ENCODE measurements around the gene SORD.
"Not testable (repeated sequence)": the region's sequence is repeated elsewhere in the genome, so short reads cannot be mapped to it uniquely, and the experiment has no call there.

GRCh38 chr15:45080593-45080992 is 57.6 kb downstream of the SORD start:
- not testable (repeated sequence) for TF ChIP-seq CTCF (IDR thresholded peaks at IDR 0.05 in 2 of 3, conservative IDR thresholded peaks at IDR 0.05 in 1 of 3; ENCODE audit: borderline replicate concordance in 1 of 3, insufficient read depth in 1 of 3, low read depth in 2 of 3, low read length in 2 of 3); ZFX (IDR thresholded peaks at IDR 0.05); POLR2AphosphoS5 (IDR thresholded peaks at IDR 0.05; ENCODE audit: low read depth, low read length)

Data from HCT116 (cell line).